HG03469 (cell line): ENCODE measurements around the gene PAFAH2.

Experiments
- ATAC-seq: cut with Tn5 transposase; IDR thresholded peaks from one replicate; pipeline ENCODE4 v1.9.1; 2021; ENCODE audit warnings: mild to moderate bottlenecking, moderate library complexity, moderate number of reproducible peaks; ENCODE audit not compliant: unreplicated experiment

PAFAH2 gene

GRCh38 chr1:25997828-25998761 lies at the start of gene PAFAH2:
Gene PAFAH2, minus strand, starts transcription at chr1:25998063. Its CDS starts 7,247 bp downstream, at chr1:25990816.
- ATAC-seq = peak; percentile 88

GRCh38 chr1:26047278-26047874 lies 49.5 kb upstream of the PAFAH2 start:
- ATAC-seq = no peak

- no peak for ATAC-seq
These were observed 48.6 kb upstream of the PAFAH2 start for GRCh38 chr1:26046246-26047095.

GRCh38 chr1:26045722-26046245 lies 47.9 kb upstream of the PAFAH2 start, which contains the start of gene SLC30A2:
Gene SLC30A2, minus strand, starts transcription at chr1:26046118. Its CDS starts 222 bp downstream, at chr1:26045896.
- no peak for ATAC-seq

- no peak for ATAC-seq
These were observed 47.3 kb upstream of the PAFAH2 start for GRCh38 chr1:26044971-26045721.

GRCh38 chr1:26044414-26044813 lies 46.6 kb upstream of the PAFAH2 start:
- no peak for ATAC-seq

GRCh38 chr1:26043765-26044164 lies 45.9 kb upstream of the PAFAH2 start:
- ATAC-seq = no peak

- no peak for ATAC-seq
These were observed 44.1 kb upstream of the PAFAH2 start for GRCh38 chr1:26041978-26042377.

- no peak for ATAC-seq
These were observed 43.5 kb upstream of the PAFAH2 start for GRCh38 chr1:26041401-26041800.

GRCh38 chr1:26038904-26039303 lies 41.0 kb upstream of the PAFAH2 start:
- no peak for ATAC-seq

GRCh38 chr1:26038477-26038876 lies 40.6 kb upstream of the PAFAH2 start:
- ATAC-seq = no peak

- ATAC-seq = no peak
These were observed 40.0 kb upstream of the PAFAH2 start for GRCh38 chr1:26037904-26038303.

- no peak for ATAC-seq
These were observed 39.0 kb upstream of the PAFAH2 start for GRCh38 chr1:26036756-26037281.

GRCh38 chr1:26035959-26036755 lies 38.3 kb upstream of the PAFAH2 start:
- peak; percentile 53 for ATAC-seq

- no peak for ATAC-seq
These were observed 37.5 kb upstream of the PAFAH2 start for GRCh38 chr1:26035203-26035958.

- no peak for ATAC-seq
These were observed 36.8 kb upstream of the PAFAH2 start for GRCh38 chr1:26034504-26035202.

- no peak for ATAC-seq
These were observed 34.9 kb upstream of the PAFAH2 start for GRCh38 chr1:26032656-26033357.
